K562 (cell line): Measurements from ENCODE around the gene DNAH5. TPM values are rescaled to one million over a fixed set of nuclear protein-coding genes. Genes with fewer than 3 reads are reported as not detected.

Experiments used
- CEBPZ ChIP-seq: fragments of 150-350 bp; IDR thresholded peaks from 2 replicates; pipeline ENCODE4 v1.6.1; 2014; ENCODE audit warnings: low read depth, mild to moderate bottlenecking, low read length, borderline replicate concordance
- CTCFL ChIP-seq: IDR thresholded peaks from 2 replicates; pipeline ENCODE4 v1.6.1; 2011; ENCODE audit warnings: borderline replicate concordance, low read depth, mild to moderate bottlenecking, moderate library complexity, low read length; ENCODE audit not compliant: insufficient read depth, poor library complexity, severe bottlenecking
- HNRNPK ChIP-seq: fragments of 200-400 bp; formaldehyde crosslinking; IDR thresholded peaks from one replicate; pipeline ENCODE4 v1.6.1; 2018; ENCODE audit warnings: mild to moderate bottlenecking, low read depth, low read length; ENCODE audit not compliant: poor library complexity, severe bottlenecking
- MTA3 ChIP-seq: fragments of 450-650 bp; formaldehyde crosslinking; IDR thresholded peaks from 2 replicates; pipeline ENCODE4 v1.6.1; 2017; ENCODE audit warnings: mild to moderate bottlenecking, borderline replicate concordance
- MYC ChIP-seq, 2 experiments: fragments of 250-450 bp in 1 of 2; sonication (Bioruptor Pico) in 1 of 2; IDR thresholded peaks; 2 replicates each; pipeline versions ENCODE4 v1.5.1 to v1.6.1; 2012 to 2021; ENCODE audit warnings: low read depth in 2 of 2, borderline replicate concordance in 1 of 2, improper control_type of control experiment in 1 of 2, low read length in 1 of 2, mild to moderate bottlenecking in 1 of 2, moderate library complexity in 1 of 2
- MYNN ChIP-seq, 2 experiments: sonication (generic); formaldehyde crosslinking in 1 of 2; IDR thresholded peaks; 2 replicates each; pipeline versions ENCODE4 v1.5.0 to v1.6.1; 2016 to 2020; ENCODE audit warnings: antibody characterized with exemption in 1 of 2, missing genetic modification reagents in 1 of 2
- PHB ChIP-seq: fragments of 250-450 bp; sonication (Bioruptor Pico); IDR thresholded peaks from 2 replicates; pipeline ENCODE4 v1.5.0; 2021
- POLR2A ChIP-seq: fragments of 450-650 bp; conservative IDR thresholded peaks from 2 replicates; pipeline ENCODE4 v1.6.1; 2016
- RBM22 ChIP-seq: fragments of 200-400 bp; formaldehyde crosslinking; IDR thresholded peaks from 2 replicates; pipeline ENCODE4 v1.6.1; 2018; ENCODE audit warnings: low read length, low read depth; ENCODE audit not compliant: poor library complexity, severe bottlenecking
- ZNF395 ChIP-seq: fragments of 200-800 bp; sonication (Bioruptor generic); IDR thresholded peaks from 2 replicates; pipeline ENCODE4 v1.6.1; 2017; ENCODE audit warnings: missing genetic modification characterization, missing compliant biosample characterization
- polyA plus RNA-seq, 8 experiments: library from polyadenylated mRNA; depleted of rRNA in 4 of 8; stranded (reverse) in 5 of 8; unstranded in 3 of 8; fragments of >200 nt; fragmentation: Nextera tagmentation in 2 of 8; fragmentation: Illumina TruSeq in 1 of 8; extraction: Ambion mirVana in 2 of 8; extraction: Trizol in 1 of 8; gene quantifications; 2 replicates each; pipeline versions ENCODE4 v1.2.1 to v1.2.3, GENCODE V29; 2011 to 2014; ENCODE audit warnings: inconsistent platforms in 1 of 8, missing spikeins in 1 of 8
- total RNA-seq, 7 experiments: library from RNA; depleted of rRNA in 6 of 7; stranded (reverse); fragments of >200 nt in 6 of 7; fragmentation: Illumina TruSeq in 2 of 7; extraction: Trizol in 2 of 7; gene quantifications; 2 replicates each; pipeline versions ENCODE4 v1.2.1 to v1.2.3, GENCODE V29; 2011 to 2021; ENCODE audit warnings: low replicate concordance in 1 of 7

The DNAH5 gene
- total and polyA plus RNA-seq, 9 of the 15 experiments (the other 6 are each of a cell fraction or from before 2014, with no cell fraction given) = 0.03 TPM; not detected in 8

GRCh38 chr5:13946111-13946510 lies 1.6 kb upstream of the DNAH5 start (continued):
- no peak for TF ChIP-seq CEBPZ
- no peak for TF ChIP-seq RBM22
- TF ChIP-seq MYNN (IDR thresholded peaks at IDR 0.05) = no peak
- TF ChIP-seq MYNN (CRISPR knock-in tag; IDR thresholded peaks at IDR 0.05) = no peak
- no peak for TF ChIP-seq ZNF395 (CRISPR knock-in tag)
- TF ChIP-seq HNRNPK = no peak
- no peak for TF ChIP-seq PHB (CRISPR knock-in tag)
- no peak for TF ChIP-seq MTA3
- no peak for TF ChIP-seq CTCFL
- no peak for TF ChIP-seq POLR2A
- no peak for TF ChIP-seq MYC (IDR thresholded peaks at IDR 0.05; ENCODE audit: low read depth, low read length)
- TF ChIP-seq MYC (CRISPR knock-in tag; IDR thresholded peaks at IDR 0.05; ENCODE audit: borderline replicate concordance, low read depth) = no peak
